B cell (primary cell): ENCODE results near the gene ASIC4.

Experiments
- EZH2 ChIP-seq: IDR thresholded peaks from 2 replicates; pipeline ENCODE4 v1.6.1; 2012; ENCODE audit warnings: borderline replicate concordance, low read depth, mild to moderate bottlenecking, moderate library complexity, low read length; ENCODE audit not compliant: insufficient read depth, poor library complexity, severe bottlenecking
- TF ChIP-seq, protein P1 (sequence below): fragments of 200-600 bp; IDR thresholded peaks from one replicate; pipeline ENCODE4 v1.8.0; 2022; ENCODE audit warnings: antibody characterized with exemption, mild to moderate bottlenecking

DNA sequence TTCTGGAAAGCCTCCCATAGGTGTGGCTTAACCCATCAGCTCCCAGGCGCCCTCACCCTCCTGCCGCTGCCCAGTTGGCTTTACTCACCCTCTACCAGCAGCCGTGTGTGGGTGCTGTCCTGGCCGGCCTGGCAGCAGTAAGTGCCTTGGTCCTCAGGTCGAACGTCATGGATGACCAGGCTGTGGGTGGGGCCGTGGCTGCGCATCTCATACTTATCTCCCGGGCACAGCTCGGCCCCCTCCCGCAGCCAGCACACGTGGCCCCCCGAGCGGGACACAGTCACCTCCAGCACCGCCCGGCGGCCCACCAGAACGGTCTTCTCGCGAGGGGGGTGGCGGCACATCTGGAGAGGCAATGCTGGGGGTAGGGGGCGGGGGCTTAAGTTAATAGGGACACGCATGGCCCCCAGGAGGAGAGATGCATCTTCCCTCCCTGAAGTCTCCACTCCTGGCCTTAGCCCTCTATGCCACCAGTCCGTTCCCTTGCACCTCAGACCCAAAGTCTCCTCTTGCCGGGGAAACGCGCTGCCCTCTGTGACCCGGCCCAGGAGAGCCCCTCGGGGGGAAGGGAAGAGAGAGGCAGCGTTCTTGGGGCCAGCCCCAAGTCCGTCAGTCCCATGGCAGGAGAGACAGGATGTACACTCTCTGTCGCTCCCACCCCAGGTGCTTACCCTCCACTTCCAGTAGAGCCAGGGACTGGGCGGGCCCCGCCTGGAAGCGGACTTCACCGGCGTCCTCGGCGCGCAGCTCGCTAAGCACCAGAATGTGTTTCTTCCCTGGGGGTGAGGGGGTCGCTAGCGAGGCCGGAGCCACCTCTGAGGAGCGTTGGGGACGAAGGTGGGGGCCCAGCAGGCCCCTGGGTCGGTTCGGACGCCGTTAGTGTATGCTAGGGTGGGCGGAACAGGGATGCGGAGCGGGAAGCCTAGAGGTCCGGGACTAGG lies 37.4 kb downstream of the ASIC4 start:
- TF ChIP-seq, protein P1, sequence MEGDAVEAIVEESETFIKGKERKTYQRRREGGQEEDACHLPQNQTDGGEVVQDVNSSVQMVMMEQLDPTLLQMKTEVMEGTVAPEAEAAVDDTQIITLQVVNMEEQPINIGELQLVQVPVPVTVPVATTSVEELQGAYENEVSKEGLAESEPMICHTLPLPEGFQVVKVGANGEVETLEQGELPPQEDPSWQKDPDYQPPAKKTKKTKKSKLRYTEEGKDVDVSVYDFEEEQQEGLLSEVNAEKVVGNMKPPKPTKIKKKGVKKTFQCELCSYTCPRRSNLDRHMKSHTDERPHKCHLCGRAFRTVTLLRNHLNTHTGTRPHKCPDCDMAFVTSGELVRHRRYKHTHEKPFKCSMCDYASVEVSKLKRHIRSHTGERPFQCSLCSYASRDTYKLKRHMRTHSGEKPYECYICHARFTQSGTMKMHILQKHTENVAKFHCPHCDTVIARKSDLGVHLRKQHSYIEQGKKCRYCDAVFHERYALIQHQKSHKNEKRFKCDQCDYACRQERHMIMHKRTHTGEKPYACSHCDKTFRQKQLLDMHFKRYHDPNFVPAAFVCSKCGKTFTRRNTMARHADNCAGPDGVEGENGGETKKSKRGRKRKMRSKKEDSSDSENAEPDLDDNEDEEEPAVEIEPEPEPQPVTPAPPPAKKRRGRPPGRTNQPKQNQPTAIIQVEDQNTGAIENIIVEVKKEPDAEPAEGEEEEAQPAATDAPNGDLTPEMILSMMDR = no peak
- TF ChIP-seq EZH2 = no peak
